SIG-M5 treated with dmso at 0.1 percent for 504 hours (cell line): Measurements from ENCODE around the gene FAM153A.
"Not testable (repeated sequence)": the region's sequence is repeated elsewhere in the genome, so short reads cannot be mapped to it uniquely, and the experiment has no call there.

Experiments
- DNase-seq: peaks from one replicate; lab custom pipeline; 2025; ENCODE audit not compliant: unreplicated experiment; lab: John Stamatoyannopoulos, UW

The FAM153A gene

DNA sequence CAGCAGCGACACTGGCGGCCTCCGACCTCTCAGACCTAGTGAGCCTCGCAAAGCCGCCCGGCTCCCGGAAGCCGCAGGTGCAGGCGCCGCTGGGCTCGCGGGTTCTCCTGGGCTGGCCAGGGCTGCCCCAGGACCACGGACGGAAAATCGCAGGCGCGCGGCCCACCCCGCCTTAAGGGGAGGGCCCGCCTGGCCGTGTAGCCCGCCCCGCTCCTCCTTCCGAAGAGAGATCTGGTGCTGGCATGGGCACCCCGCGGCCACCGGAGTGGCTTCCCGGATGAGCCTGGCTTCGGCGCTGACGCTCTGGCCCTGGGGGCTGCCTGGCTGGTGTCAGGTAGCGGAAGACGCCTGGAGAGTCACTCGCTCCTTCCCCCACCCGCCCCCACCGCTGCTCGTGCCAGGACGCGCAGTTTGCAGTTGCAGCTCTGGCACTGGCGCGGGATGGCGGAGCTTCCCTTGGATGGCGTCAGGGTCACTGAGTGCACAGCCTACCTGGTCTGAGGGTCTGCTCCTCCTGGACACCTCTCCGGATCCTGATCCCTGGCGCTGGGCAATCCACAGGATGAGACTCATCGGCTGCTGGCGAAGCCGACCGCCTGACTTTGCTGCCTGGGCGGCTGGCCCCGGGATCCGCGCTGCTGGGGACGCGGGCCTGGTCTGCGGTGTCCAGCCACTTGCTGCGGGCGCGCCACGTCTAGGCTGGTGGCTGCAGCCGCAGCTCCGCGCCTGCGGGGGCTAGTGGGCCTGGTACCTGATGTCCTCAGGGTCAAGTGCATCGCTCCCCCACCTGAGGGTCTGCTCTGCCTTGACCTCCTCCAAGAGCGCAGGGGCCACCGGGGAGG, at the start of gene FAM153A:
Gene FAM153A, minus strand, starts transcription at position 108 of the 842 bp plus-strand sequence.
- DNase-seq = not testable (repeated sequence)

DNA sequence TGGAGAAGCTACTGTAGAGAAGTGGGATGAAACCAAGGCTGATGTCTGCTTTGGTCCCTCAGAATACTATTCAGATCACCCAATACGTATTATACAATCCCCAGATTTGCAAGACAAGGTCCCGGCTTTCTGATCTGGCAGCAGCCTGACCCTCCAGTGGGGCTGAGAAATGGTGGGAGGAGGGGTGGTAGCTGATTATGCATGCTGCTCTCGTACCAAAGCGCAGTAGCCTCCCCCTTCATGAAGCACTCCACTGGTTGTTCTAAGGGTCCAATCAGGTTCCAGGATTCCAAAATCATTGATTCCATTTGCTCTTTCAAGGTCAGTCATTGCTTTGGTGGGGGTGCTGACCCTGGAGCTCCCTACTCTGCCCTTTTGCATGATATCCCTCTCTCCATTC, 49.6 kb upstream of the FAM153A start:
- DNase-seq = not testable (repeated sequence)

DNA sequence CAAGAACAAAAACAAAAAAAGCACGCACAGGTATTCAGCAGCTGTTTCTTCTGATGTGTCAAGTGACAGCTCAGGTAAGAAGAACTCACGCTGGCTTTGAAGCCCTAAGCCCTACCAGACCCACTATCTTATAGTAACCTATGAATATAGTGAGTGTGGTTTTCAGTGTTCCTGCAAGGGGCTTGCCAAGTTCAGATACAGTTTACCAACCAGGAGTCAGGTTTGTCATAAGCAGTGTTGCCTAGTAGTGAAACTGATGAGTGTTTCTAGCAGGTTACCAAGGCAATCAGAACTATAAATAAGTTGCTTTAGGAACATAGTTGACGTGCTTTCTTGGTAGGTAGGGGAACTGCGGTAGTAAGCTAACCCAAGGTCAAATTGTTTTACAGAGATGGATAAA, 43.4 kb upstream of the FAM153A start:
- DNase-seq = not testable (repeated sequence)

DNA sequence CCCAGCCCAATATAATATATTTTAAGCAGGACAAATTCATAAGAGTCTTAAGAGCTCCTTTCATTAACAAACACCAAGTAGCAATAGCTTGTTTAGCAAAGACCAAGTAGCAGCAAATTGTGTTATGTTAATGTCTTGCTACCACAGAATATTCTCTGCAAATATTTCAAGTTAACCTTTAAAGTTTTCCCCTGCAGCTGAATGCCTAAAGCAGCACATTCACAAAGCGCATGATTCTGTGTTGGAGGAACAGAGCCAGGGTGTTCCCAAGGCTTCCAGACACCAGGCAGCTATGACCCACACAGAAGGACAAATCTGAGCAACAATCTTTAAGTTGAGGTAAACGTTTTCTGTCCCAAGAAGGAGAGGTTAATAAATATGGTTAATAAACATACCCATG, 42.1 kb upstream of the FAM153A start:
- DNase-seq = not testable (repeated sequence)

DNA sequence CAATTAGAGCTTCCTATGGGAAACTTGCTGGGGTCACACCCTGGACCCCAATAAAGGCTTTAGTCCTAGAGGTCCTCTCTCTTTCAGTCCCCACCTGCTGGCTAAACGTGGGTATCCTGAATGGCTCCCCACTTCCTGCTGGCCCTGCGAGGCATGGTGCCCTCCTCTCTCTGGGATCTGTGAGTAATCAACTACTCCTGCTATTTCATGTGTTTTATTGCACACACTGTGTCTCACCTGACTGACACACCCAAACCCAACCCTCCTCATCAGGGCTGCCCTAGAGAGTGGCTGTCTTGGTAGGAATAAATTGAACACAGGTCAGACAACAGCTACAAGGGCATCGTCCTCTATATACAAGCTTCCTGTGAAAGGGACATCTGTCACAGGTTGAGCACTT, 39.8 kb upstream of the FAM153A start:
- not testable (repeated sequence) for DNase-seq

DNA sequence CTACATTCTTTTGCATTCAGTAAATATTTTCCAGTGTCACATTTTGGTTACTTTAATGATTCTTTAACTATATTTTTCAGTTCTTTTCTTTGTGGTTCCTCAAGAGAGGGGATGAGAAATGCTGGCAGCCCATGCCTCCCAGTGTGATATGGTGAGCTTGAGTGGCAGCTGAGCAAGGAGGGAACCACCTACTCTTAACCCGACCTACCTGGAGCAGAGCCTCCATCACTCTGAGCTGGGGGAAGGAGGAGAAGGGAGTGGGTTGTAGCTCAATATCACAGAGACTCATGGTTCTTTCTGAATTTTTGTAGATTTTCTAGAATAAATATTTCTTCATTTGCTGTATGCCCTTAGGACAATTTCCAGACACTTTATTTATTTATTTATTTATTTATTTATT, 37.0 kb upstream of the FAM153A start:
- DNase-seq = not testable (repeated sequence)

DNA sequence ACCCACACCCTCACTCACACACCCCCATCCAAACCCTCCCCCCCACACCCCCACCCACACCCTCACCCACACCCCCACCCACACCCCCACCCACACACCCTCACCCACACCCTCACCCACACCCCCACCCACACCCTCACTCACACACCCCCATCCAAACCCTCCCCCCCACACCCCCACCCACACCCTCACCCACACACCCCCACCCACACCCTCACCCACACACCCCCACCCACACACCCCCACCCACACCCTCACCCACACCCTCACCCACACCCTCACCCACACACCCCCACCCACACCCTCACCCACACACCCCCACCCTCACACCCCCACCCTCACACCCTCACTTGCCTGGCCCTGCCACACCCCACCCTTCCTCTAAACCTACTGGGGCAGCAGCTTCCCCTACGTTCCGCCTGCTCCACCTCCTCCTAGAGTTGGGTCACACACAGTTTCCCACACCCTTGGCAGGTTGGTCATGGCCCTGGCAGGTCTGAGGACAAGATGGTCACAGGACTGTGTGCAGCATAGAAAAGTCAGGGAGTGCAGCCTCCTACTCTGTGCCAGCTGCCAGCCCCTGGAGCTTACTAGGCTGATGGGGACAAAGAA, 30.2 kb upstream of the FAM153A start:
- not testable (repeated sequence) for DNase-seq

DNA sequence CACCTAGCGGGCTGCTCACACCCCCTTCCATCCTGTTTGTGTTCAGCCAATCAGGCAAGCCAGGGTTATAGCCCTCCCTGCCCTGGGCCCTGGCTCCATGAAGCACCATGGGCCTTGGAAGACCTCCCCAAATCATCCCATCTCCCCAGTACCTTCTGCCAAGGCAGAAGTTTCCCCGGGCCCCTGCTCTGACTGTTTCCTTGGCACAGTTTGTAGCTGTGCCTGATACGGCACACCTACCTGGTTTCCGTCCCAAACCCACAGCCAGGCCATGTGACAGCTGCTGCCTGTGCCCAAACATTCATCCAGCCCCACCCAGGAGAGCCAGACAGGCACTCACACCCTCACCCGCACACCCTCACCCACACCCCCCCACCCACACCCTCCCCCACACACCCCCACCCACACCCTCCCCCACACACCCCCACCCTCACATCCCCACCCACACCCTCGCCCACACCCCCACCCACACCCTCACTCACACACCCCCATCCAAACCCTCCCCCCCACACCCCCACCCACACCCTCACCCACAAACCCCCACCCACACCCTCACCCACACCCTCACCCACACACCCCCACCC, 29.6 kb upstream of the FAM153A start:
- not testable (repeated sequence) for DNase-seq

DNA sequence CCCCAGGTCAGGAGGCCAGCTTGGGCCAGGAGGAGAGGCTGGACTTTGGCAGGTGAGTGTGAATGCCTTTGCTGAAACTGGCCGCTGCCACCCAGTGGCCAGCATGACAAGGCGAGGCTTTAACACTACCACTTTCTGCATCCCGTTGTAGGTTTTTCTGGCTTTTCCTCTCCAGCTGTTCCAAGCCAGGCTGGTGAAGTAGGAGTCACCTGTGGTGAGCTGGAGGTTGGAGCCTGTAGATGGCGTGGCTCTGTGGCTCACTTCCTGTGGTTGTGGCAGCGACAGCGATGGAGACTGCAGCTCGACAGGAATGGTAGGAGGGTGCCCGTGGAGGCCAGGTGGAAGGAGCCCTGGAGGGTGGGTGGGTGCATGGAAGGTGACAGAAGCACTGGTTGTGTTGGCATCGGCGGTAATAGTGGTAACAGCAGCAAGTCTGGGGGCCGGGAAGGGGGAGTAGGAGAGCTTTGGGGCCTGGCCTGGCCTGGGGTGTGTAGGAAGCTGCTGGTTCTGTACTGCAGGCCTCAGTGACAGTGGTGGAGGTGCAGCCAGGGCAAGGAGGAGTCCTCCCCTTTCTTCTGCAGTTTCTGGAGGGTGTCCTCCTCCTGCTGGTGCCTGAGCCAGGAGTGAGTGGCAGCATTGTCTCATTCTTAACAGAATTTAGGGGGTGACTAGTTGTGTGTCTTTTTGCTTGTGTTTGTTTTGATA, 26.7 kb upstream of the FAM153A start:
- DNase-seq = not testable (repeated sequence)

DNA sequence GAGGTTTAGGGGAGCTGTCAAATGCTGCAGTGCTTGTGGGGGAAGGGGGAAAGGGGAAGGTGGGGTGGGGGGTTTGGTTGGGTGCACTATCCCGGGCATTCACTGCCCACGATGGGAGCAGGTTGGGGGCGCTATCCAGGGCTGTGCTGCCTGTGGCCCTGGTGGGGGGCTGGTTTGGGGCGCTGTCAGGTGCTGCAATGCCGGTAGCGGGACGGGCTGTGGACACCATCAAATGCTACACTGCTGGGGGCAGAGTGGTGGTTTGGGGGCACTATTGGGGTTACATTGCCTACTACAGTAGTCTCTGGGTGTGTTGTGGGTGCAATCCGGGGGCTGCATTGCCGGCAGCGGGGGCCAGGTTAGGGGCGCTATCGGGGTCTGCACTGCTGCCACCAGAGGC, 25.7 kb upstream of the FAM153A start:
- DNase-seq = not testable (repeated sequence)

DNA sequence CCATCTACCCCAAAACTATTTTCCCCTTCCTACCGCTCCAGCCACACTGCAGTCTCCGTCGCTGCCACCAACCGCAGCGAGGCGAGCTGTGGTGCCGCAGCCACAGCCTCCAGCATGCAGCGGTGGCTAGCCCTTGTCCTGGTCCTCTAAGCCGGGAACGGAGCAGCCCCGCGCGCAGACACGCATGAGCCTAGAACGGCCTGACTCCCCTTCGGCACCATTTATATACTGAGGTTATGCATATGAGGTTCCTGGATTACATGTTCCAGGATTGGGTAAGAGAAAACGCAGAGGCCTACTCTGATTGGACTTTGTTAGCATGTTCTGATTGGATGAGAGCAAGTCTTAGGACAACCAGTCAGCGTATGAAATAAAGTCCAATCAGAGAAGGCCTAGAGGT, 24.6 kb upstream of the FAM153A start:
- not testable (repeated sequence) for DNase-seq

DNA sequence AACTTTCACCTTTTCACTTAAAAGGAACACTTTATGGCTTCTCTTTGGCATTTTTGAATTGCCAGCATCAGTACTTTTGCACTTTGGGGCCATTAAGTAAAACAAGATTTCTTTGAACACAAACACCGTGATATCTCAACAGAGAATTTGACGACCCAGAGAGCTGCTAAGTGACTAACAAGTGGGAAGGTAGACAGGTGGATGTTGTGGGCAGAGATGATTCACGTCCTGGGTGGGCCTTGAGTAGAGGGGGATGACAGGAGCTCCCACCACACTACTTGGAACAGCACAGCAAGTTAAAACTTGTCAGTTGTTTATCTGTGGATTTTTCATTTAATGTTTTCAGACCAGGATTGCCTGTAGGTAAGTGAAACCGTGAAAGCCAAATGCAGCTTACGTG, 18.7 kb upstream of the FAM153A start:
- not testable (repeated sequence) for DNase-seq

DNA sequence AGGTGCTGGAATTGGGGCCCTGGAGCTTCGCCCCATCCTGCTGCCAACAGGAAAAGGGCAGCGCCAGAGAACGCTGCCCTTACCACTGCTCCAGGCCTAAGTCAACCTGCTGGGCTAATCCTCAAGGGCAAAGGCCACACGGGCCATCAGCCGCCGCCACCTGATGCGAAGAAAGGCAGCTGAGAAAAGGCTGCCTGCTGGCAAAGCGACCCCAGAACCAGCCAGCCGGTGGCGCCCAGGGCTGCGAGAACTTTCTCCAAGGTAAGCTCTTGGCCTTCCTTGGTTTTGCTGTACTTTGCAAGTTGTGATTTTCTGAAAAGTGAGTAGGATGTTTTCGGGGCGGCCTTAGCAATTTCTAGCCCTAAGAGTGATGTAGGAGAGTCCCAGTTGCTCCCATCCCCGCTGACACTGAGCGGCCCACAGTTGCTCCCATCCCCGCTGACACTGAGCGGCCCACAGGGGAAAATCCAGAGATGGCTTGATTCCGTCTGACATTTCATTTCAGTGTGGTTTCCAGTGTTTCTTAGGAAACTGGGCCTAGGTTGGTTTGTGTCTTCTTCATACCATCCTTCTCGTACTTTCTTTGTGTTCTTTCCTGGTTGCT, 15.6 kb upstream of the FAM153A start:
- DNase-seq = not testable (repeated sequence)

DNA sequence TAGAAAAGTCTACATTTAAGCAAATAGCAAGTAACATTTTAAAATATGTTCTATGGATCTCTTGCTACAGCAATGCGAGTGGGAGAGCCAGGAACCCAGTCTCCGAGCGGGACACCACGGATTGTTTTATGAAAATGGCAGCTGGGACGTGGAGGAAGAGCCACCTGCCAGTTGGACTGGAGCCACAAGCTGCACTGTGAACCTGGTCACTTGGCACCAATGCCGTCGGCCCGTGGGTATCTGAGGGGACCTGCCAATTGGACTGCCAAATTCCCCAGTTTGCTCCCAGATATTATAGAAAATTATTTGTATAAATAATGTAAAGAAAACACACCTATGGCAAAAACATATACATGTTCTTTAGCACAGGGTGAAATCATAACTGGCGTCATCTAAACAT, 10.6 kb upstream of the FAM153A start:
- DNase-seq = not testable (repeated sequence)

DNA sequence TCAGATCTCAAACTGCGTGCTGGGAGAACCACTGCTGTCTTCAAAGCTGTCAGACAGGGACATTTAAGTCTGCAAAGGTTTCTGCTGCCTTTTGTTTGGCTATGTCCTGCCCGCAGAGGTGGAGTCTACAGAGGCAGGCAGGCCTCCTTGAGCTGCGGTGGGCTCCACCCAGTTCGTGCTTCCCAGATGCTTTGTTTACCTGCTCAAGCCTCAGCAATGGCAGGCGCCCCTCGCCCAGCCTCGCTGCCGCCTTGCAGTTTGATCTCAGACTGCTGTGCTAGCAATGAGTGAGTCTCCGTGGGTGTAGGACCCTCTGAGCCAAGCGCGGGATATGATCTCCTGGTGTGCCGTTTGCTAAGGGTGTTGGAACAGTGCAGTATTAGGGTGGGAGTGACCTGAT, 8.9 kb upstream of the FAM153A start:
- DNase-seq = not testable (repeated sequence)

DNA sequence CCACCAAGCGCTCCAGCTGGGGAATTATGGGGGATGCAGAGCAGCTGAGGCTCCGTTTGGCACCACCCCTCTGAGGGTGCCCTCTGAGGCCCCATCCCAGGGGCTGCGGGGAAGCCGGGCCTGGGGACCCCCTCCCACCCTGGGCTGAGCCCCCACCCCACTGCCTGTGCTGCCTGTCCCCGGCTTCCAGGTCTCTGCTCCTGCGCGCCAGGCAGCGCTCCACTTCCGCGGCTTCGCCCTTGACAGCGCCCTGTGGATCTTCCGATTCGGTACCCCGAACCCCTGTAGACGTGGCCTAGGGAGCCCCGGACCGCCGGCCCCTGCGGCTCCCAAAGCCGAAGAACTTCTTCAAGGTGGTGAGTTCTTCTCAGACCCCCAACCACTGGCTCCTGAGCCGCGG, 530 bp downstream of the FAM153A start:
- DNase-seq = not testable (repeated sequence)

DNA sequence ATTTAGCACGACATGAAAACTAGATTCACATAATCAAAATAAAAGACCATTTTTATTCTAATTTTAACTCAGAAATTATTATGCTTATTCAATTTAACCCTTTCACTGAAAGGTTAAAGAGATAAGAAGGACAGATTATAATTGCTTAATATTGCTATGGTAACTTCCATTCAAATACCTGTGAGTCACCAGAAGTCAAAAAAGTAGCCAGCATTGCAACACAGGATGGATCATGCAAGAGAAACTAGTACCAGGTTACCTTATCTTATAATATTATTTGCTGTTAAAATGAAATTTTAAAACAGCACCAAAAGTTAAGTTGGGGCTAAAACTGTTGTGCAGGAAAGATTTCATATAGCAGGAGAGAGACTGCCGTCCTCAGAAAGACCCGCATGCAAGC, 11.5 kb downstream of the FAM153A start:
- DNase-seq = not testable (repeated sequence)

DNA sequence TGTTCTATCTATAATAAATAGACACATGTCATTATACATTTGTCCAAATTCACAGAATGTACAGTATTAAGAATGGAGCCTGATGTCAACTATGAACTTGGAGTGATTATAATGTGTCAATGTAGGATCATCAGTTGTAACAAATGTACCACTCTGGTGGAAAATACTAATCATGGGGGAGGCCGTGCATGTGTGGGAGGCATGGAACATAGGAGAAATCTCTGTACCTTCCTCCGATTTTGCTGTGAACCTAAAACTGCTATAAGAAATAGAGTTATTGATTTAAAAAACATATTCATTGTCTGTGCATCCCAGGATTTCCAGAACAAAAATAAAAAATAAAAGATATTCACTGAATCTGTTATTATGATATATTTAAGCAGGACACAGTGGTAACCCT, 12.1 kb downstream of the FAM153A start:
- not testable (repeated sequence) for DNase-seq

DNA sequence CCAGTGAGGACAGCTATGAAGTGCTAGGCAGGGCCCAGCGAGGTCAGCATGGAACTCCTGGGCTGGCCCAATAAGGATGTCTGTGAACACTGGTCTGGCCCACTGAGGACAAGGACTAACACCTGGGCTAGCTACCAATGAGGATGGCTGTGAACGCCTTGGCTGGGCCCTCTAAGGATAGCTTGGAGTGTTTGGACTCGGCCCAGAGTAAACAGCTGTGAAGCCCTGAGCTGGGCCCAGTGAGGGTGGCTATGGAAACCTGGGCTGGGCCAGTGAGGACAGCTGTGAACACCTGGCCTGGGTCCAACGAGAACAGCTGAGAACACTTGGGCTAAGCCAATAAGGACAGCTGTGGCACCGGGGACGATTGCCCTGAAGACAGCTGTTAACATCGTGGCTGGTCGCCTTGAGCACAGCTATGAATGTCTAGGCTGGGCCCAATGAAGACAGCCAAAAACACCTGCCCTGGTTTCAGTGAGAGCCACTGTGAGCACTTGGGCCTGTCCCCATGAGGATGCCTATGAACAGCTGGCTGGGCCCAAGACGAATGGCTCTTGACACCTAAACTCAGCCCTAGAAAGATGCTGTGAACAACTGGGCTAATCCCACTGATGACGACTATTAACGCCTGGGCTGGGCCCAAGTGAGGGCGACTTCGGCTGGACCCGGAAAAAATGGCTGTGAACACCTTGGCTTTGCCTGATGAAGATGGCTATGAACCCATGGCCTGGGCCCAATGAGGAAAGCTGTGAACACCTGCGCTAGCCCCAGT, 18.8 kb downstream of the FAM153A start:
- not testable (repeated sequence) for DNase-seq

DNA sequence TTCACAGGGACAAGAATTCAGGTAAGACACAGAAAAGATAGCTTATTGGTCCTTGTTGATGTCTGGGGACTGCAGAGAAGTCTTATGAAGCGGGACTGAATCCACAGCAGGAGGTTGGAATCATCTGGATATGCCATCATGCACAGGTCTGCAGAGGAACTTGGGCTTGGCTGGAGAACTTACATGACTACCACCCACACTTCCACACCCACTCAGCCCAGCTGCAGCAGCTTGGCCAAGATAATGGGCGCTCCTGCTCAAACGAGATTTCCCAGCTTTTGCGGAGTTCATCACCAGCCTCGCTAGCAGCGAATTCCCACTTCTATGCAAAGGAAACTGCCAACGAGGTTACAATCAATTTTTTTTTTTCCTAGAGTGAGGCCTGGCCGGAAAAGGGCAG, 21.7 kb downstream of the FAM153A start:
- DNase-seq = not testable (repeated sequence)
